Thymus (tissue), 11 donors: ENCODE measurements around the gene ZBP1. TPM values are rescaled to one million over a fixed set of nuclear protein-coding genes. Genes with fewer than 3 reads are reported as not detected.
"Not testable (repeated sequence)": the region's sequence is repeated elsewhere in the genome, so short reads cannot be mapped to it uniquely, and the experiment has no call there.

Source experiments
- DNase-seq, 9 donors: peaks; one replicate each; pipeline ENCODE4 v3.0.0-alpha.2; 2013; ENCODE audit warnings: low spot score in 9 of 9, low read depth in 6 of 9, missing footprints in 1 of 9
- H3K27ac ChIP-seq, 2 donors: one replicate each; pipeline ENCODE4 v1.5.1; 2013; ENCODE audit warnings: control low read depth in 1 of 2, low read depth in 1 of 2, low read length in 1 of 2, mild to moderate bottlenecking in 1 of 2, moderate library complexity in 1 of 2
- H3K27me3 ChIP-seq, 2 donors: one replicate each; pipeline ENCODE4 v1.5.1; 2013; ENCODE audit warnings: low read length in 1 of 2; ENCODE audit not compliant: control insufficient read depth in 2 of 2, insufficient read depth in 1 of 2
- H3K36me3 ChIP-seq, 2 donors: one replicate each; pipeline ENCODE4 v1.5.1; 2013; ENCODE audit warnings: low read length in 1 of 2, mild to moderate bottlenecking in 1 of 2, moderate library complexity in 1 of 2; ENCODE audit not compliant: control insufficient read depth in 2 of 2, insufficient read depth in 2 of 2
- H3K4me1 ChIP-seq, 2 donors: one replicate each; pipeline ENCODE4 v1.5.1; 2013; ENCODE audit warnings: low read length in 2 of 2; ENCODE audit not compliant: control insufficient read depth in 2 of 2, insufficient read depth in 2 of 2
- H3K4me3 ChIP-seq, 2 donors: one replicate each; pipeline ENCODE4 v1.5.1; 2013; ENCODE audit warnings: low read length in 2 of 2, control low read depth in 1 of 2, mild to moderate bottlenecking in 1 of 2
- H3K9me3 ChIP-seq, 2 donors: one replicate each; pipeline ENCODE4 v1.5.1; 2013; ENCODE audit warnings: low read length in 1 of 2, mild to moderate bottlenecking in 1 of 2; ENCODE audit not compliant: control insufficient read depth in 2 of 2, insufficient read depth in 1 of 2
- WGBS: extraction: QIAGEN DNeasy Blood & Tissue Kit; methylation state at CpG from one replicate; pipeline ENCODE4 v1.1.7; 2013; 5-methylcytosine and 5-hydroxymethylcytosine counted together
- polyA plus RNA-seq: library from polyadenylated mRNA; stranded (reverse); fragments of 200-250 nt; gene quantifications from one replicate; pipeline ENCODE4 v1.2.3, GENCODE V29; 2013
- total RNA-seq: library from RNA; stranded (reverse); fragments of 120-200 nt; gene quantifications from one replicate; pipeline ENCODE4 v1.2.4, GENCODE V29; 2013
- donor health status: healthy.

The ZBP1 gene
- total and polyA plus RNA-seq, 2 donors, result 2.0 to 3.4 TPM

GRCh38 chr20:57628962-57629308 lies 8.7 kb upstream of the ZBP1 start:
- DNase-seq, H3K4me3 ChIP-seq, H3K9me3 ChIP-seq, H3K36me3 ChIP-seq: not testable (repeated sequence)
- Histone ChIP-seq H3K4me1 (peaks cover 9 to 20% of the 10 kb centered on the region in 2 donors), H3K27me3 (peaks cover 17 to 23% of the 10 kb centered on the region in 2 donors), H3K27ac (peak overlapping the region; percentile 90 to 94)
- WGBS, result 97% methylated on average over 12 of the region's 12 CpGs

GRCh38 chr20:57628047-57628961 lies 8.1 kb upstream of the ZBP1 start:
- DNase-seq, result peak in 7 of 9 donors; percentile 30 to 82 (median 55)
- H3K27me3 ChIP-seq, result peaks cover 17 to 22% of the 10 kb centered on the region in 2 donors
- H3K9me3 ChIP-seq, result peaks cover 0 to 8% of the 10 kb centered on the region in 2 donors
- WGBS, result 59% methylated on average over 29 of the region's 29 CpGs
- H3K4me3 ChIP-seq, result no peak overlapping the region
- peak overlapping the region; percentile 90 to 94 for H3K27ac ChIP-seq
- H3K4me1 ChIP-seq, result peaks cover 9 to 17% of the 10 kb centered on the region in 2 donors
- no peaks in the 10 kb centered on the region for H3K36me3 ChIP-seq

- H3K9me3 ChIP-seq, result peaks cover 0 to 8% of the 10 kb centered on the region in 2 donors
- H3K27ac ChIP-seq, result peak overlapping the region in 1 of 2 donors; percentile 1
- peaks cover 17 to 20% of the 10 kb centered on the region in 2 donors for H3K27me3 ChIP-seq
- H3K4me1 ChIP-seq, result peaks cover 9 to 18% of the 10 kb centered on the region in 2 donors
- DNase-seq, result no peak
- H3K36me3 ChIP-seq, result no peaks in the 10 kb centered on the region
- 93% methylated on average over 2 of the region's 2 CpGs for WGBS
- H3K4me3 ChIP-seq, result no peak overlapping the region
These were observed 7.1 kb upstream of the ZBP1 start for GRCh38 chr20:57627339-57627738.

DNA sequence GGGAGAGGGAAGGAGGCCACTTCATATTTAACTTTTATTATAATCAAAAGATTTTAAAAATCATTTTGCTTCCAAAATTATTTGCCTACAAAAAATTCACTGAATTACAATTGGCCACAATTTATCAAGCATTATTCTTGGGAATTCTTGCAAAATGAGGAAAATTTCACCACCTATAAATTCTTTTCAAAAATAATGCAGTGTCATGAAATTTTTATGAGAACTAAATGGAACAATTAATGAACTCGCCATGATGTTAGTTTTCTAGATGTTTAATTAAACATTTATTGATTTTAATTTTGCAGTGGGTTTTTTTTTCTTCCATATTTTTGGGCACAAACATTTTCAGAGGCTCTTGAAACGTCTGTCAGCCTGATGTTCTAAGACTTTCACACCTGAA lies 5.8 kb upstream of the ZBP1 start:
- Histone ChIP-seq H3K4me1 (peaks cover 20 to 31% of the 10 kb centered on the region in 2 donors), H3K9me3 (peaks cover 0 to 8% of the 10 kb centered on the region in 2 donors), H3K4me3 (no peak overlapping the region), H3K27ac (no peak overlapping the region), H3K27me3 (peaks cover 8% of the 10 kb centered on the region in 2 donors), H3K36me3 (no peaks in the 10 kb centered on the region)
- no peak for DNase-seq
- WGBS, result 97% methylated on average over 2 of the region's 2 CpGs

- Histone ChIP-seq H3K4me1 (peaks cover 25 to 37% of the 10 kb centered on the region in 2 donors), H3K4me3 (no peak overlapping the region), H3K36me3 (no peaks in the 10 kb centered on the region), H3K27me3 (peaks cover 4 to 7% of the 10 kb centered on the region in 2 donors), H3K27ac (no peak overlapping the region), H3K9me3 (peaks cover 0 to 8% of the 10 kb centered on the region in 2 donors)
- DNase-seq, result no peak
- WGBS, result 89% methylated on average over 7 of the region's 7 CpGs
These were observed 5.1 kb upstream of the ZBP1 start for GRCh38 chr20:57625181-57625958.

DNA sequence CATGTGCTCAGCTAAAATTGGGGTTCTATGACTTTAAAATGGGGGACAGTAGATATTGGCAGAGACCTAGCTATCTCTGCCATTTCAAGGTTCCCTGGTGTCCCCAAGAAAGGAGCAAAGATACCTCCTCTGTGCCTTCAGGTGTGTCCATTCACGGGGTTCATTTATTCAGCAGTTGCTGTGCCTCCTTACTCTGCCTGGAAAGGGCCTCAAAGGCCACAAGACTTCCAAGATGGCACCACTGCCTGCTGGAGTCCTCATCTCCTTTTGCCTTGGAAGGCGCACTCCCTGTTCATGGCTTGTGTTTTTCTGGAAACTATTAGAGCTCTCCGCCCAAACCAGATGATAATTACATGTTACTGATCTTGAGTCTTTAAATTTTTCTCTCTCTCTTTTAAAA lies 3.9 kb upstream of the ZBP1 start:
- 93% methylated on average over 3 of the region's 3 CpGs for WGBS
- no peak for DNase-seq
- no peak overlapping the region for H3K4me3 ChIP-seq
- H3K9me3 ChIP-seq, result peaks cover 0 to 8% of the 10 kb centered on the region in 2 donors
- H3K4me1 ChIP-seq, result peaks cover 24 to 50% of the 10 kb centered on the region in 2 donors
- H3K27me3 ChIP-seq, result peaks cover 0 to 3% of the 10 kb centered on the region in 2 donors
- no peaks in the 10 kb centered on the region for H3K36me3 ChIP-seq
- H3K27ac ChIP-seq, result no peak overlapping the region

- H3K4me3 ChIP-seq, result no peak overlapping the region
- H3K27ac ChIP-seq, result no peak overlapping the region
- peaks cover 0 to 8% of the 10 kb centered on the region in 2 donors for H3K9me3 ChIP-seq
- WGBS, result 85% methylated on average over 14 of the region's 14 CpGs
- H3K4me1 ChIP-seq, result peaks cover 29 to 54% of the 10 kb centered on the region in 2 donors
- peak in 6 of 9 donors; percentile 10 to 66 (median 42) for DNase-seq
- H3K36me3 ChIP-seq, result no peaks in the 10 kb centered on the region
- H3K27me3 ChIP-seq, result peaks cover 10 to 13% of the 10 kb centered on the region in 2 donors
These were observed 2.6 kb upstream of the ZBP1 start for GRCh38 chr20:57622579-57623381.

DNA sequence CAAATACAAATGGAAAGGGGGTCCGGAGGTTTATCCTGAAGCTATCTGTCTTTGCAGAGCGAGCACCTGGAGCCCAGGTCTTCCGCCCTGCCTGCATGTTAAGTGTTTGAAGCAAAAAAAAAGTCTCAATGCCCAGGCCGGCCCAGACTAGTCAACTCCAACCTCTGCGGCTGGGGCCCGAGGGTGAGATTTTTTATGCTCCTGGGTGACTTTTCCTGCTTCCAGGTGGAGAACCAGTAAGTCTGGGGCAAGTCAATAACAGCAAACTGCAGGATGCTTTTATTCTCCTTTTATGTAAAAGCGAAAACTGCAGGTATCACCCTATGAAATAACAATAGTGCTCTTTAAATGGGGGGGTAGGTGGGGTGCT lies 2.0 kb upstream of the ZBP1 start:
- no peak overlapping the region for H3K4me3 ChIP-seq
- H3K4me1 ChIP-seq, result peaks cover 27 to 50% of the 10 kb centered on the region in 2 donors
- H3K9me3 ChIP-seq, result peaks cover 0 to 8% of the 10 kb centered on the region in 2 donors
- 93% methylated on average over 7 of the region's 7 CpGs for WGBS
- DNase-seq, result no peak
- no peak overlapping the region for H3K27ac ChIP-seq
- H3K27me3 ChIP-seq, result peaks cover 13 to 18% of the 10 kb centered on the region in 2 donors
- no peaks in the 10 kb centered on the region for H3K36me3 ChIP-seq
